NT2/D1 (cell line): ENCODE data around the gene SEMA3B.

Source experiments
- SUZ12 ChIP-seq: IDR thresholded peaks from 2 replicates; pipeline ENCODE4 v1.6.1; 2011; ENCODE audit not compliant: insufficient read length, insufficient read depth; ENCODE audit errors: extremely low read depth
- ZNF274 ChIP-seq: IDR thresholded peaks from 2 replicates; pipeline ENCODE4 v1.6.1; 2011; ENCODE audit warnings: mild to moderate bottlenecking, low read depth, low read length

DNA sequence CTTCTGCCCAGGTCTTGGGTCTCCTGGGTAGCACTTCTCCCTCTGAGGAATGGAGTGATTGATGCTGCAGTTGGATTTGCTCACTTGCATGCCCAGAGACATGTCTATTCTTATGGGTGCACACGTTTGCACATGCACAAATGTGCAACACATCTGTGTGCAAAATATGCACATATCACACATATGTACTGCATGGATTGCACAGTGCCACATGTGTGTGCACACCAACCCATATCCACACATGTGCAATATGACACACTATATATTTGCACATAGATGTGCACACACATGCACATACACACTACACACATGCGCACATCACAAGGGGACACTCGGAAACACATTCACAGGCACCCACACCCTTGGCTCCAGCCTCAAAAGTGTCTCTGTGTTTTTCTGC, 671 bp upstream of the SEMA3B start:
- TF ChIP-seq ZNF274 (no peak), SUZ12 (no peak)
